Neural crest cell (in vitro differentiated cells): Measurements from ENCODE around the gene NOS2. TPM values are rescaled to one million over a fixed set of nuclear protein-coding genes. Genes with fewer than 3 reads are reported as not detected.

Experiments used
- DNase-seq: peaks from one replicate; pipeline ENCODE4 v3.0.0; 2021; ENCODE audit warnings: low read depth, mixed read lengths, low spot score
- H3K27ac Mint-ChIP-seq: one replicate; pipeline ENCODE4 v1.8.0; 2021; ENCODE audit warnings: mild to moderate bottlenecking, mixed read lengths; ENCODE audit not compliant: unreplicated experiment
- H3K27me3 Mint-ChIP-seq: 2 replicates; pipeline ENCODE4 v1.8.0; 2021; ENCODE audit warnings: low read depth, mild to moderate bottlenecking, mixed read lengths
- H3K36me3 Mint-ChIP-seq: 2 replicates; pipeline ENCODE4 v1.8.0; 2021; ENCODE audit warnings: low read depth, mild to moderate bottlenecking, mixed read lengths
- H3K4me1 Mint-ChIP-seq: 2 replicates; pipeline ENCODE4 v1.8.0; 2021; ENCODE audit warnings: mixed read lengths
- H3K4me3 Mint-ChIP-seq: one replicate; pipeline ENCODE4 v1.8.0; 2021; ENCODE audit warnings: mild to moderate bottlenecking, mixed read lengths
- H3K9me3 Mint-ChIP-seq: 2 replicates; pipeline ENCODE4 v1.8.0; 2021; ENCODE audit warnings: mixed read lengths
- CTCF ChIP-seq: fragments of 200-600 bp; sonication (generic); conservative IDR thresholded peaks from 2 replicates; pipeline ENCODE4 v1.5.0; 2021; ENCODE audit warnings: antibody characterized with exemption, mild to moderate bottlenecking
- total RNA-seq: library from RNA; stranded (reverse); gene quantifications from 2 replicates; pipeline ENCODE4 v1.2.1, GENCODE V29; 2021

Gene NOS2
- total RNA-seq, 1 donor from 2014 or later: 0.91 TPM

DNA sequence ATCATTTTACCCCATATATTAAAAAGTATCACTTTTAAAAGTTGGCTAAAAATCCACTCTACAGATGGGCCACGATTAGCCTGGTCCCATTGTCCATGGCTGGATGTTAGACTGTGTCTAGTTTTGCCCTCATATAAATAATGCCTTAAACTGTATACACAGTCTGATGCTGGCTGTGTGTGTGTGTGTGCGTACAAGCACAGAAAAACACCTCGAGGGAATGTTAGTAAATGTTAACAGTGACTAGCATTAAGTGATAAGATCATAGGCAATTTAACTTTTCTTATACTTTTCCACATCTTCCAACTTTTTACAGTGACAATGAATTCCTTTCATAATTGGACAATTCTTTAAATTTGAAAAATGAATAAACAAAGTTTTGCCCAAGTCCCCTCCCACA, 8.2 kb downstream of the NOS2 start:
- no peak overlapping the region for H3K4me3 Mint-ChIP-seq
- peaks cover 51% of the 10 kb centered on the region for H3K27me3 Mint-ChIP-seq
- H3K9me3 Mint-ChIP-seq: no peaks in the 10 kb centered on the region
- DNase-seq: no peak
- no peaks in the 10 kb centered on the region for H3K36me3 Mint-ChIP-seq
- no peak overlapping the region for H3K27ac Mint-ChIP-seq
- no peak for TF ChIP-seq CTCF
- H3K4me1 Mint-ChIP-seq: peaks cover 4% of the 10 kb centered on the region

DNA sequence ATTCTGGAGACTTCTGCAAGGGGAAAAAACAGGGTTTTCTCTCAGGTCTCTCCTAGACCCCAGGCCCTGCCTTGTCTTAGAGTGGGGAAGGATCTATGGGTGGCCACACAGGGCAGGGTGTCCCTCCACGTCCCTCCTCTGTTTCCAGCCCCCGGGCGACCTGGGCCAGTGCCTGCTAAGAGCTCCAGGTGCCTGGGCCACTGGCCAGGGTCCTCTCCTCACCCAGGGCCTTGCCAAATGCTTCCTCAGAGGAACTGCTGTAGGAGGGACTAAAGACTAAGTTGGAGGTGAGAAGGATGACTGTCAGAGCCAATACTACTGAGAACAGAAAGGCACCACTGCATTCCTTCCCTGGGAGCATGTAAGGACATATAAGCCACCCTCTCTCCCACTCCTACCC, 11.4 kb downstream of the NOS2 start:
- Mint-ChIP-seq H3K36me3 (no peaks in the 10 kb centered on the region), H3K27ac (no peak overlapping the region), H3K4me1 (peaks cover 2% of the 10 kb centered on the region), H3K27me3 (peaks cover 23% of the 10 kb centered on the region), H3K4me3 (no peak overlapping the region), H3K9me3 (no peaks in the 10 kb centered on the region)
- TF ChIP-seq CTCF: no peak
- DNase-seq: no peak

DNA sequence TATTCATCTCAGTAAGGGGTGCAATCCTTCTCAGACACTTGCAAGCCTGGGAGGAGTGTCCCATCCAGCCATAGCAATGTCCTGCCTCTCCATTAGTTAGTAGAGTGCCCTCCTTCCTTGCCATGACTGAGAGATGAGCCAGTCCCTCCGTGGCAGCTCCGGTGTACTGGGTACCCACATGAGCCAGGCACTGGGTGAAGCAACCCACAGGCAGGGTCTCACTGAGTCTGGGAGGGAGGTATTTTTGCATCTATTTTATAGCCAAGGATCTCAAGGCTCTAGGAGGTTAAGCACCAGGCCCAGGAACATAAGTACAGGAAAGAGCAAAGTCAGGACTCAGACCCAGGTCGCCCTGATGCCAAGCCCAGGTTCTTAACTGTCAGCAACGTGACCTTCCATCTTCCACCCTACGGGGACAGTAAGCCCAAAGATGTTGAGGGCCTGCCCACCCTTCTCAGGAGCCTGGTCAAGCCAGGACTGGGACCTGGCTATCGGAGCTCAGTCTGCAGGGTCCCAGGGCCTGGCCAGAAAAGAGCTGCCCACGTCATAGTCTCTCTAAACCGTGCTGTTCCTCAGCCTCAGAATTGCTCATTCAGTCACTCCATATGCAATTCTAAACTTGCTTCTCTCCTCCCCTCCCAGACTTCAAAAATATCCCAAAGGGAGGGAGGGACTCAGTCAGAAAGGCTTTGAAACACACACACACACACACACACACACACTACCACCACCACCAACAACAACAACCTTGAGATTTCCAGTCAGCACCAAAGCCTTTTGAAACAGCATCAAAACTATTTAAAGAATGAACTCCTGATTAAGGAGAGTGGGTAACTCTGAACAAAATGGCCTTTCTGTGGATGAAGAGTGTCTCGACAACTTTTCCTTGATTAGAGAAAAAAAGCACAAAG, 16.6 kb downstream of the NOS2 start:
- TF ChIP-seq CTCF: no peak
- H3K4me1 Mint-ChIP-seq: no peaks in the 10 kb centered on the region
- peaks cover 5% of the 10 kb centered on the region for H3K27me3 Mint-ChIP-seq
- no peaks in the 10 kb centered on the region for H3K36me3 Mint-ChIP-seq
- no peak overlapping the region for H3K4me3 Mint-ChIP-seq
- peak overlapping the region; percentile 84 for H3K27ac Mint-ChIP-seq
- H3K9me3 Mint-ChIP-seq: no peaks in the 10 kb centered on the region
- no peak for DNase-seq

DNA sequence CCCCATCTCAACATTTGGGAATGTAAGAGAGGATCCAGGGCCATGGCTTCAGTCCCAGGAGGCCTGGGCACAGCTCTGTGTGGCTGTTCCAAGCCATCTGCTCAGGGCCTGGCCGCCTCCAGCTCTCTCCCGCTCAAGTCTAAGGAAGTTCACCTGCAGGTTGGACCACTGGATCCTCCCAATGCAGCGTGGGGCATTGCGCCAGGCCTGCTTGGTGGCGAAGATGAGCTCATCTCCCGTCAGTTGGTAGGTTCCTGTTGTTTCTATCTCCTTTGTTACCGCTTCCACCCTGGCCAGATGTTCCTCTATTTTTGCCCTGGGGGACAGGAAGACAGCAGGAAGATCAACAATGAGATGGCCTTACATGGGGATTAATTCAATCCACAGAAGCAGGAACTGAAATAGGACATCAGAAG, 17.5 kb downstream of the NOS2 start:
- TF ChIP-seq CTCF: no peak
- no peaks in the 10 kb centered on the region for H3K4me1 Mint-ChIP-seq
- no peaks in the 10 kb centered on the region for H3K36me3 Mint-ChIP-seq
- DNase-seq: no peak
- H3K27me3 Mint-ChIP-seq: peaks cover 3% of the 10 kb centered on the region
- no peak overlapping the region for H3K4me3 Mint-ChIP-seq
- H3K9me3 Mint-ChIP-seq: no peaks in the 10 kb centered on the region
- no peak overlapping the region for H3K27ac Mint-ChIP-seq

- H3K27ac Mint-ChIP-seq: no peak overlapping the region
- no peak overlapping the region for H3K4me3 Mint-ChIP-seq
Observed at GRCh38 chr17:27780828-27781404, 19.4 kb downstream of the NOS2 start.

More at GRCh38 chr17:27780828-27781404, 19.4 kb downstream of the NOS2 start:
- Mint-ChIP-seq H3K27me3 (peaks cover 3% of the 10 kb centered on the region), H3K4me1 (no peaks in the 10 kb centered on the region), H3K36me3 (no peaks in the 10 kb centered on the region), H3K9me3 (no peaks in the 10 kb centered on the region)
- no peak for DNase-seq
- TF ChIP-seq CTCF: no peak
